T-helper 2 cell (primary cell): ENCODE measurements around the gene KNSTRN.

Experiments used
- DNase-seq, 5 experiments: peaks; one replicate each; pipeline versions ENCODE4 v3.0.0 to v3.0.0-alpha.2; 2012 to 2022

KNSTRN gene

DNA sequence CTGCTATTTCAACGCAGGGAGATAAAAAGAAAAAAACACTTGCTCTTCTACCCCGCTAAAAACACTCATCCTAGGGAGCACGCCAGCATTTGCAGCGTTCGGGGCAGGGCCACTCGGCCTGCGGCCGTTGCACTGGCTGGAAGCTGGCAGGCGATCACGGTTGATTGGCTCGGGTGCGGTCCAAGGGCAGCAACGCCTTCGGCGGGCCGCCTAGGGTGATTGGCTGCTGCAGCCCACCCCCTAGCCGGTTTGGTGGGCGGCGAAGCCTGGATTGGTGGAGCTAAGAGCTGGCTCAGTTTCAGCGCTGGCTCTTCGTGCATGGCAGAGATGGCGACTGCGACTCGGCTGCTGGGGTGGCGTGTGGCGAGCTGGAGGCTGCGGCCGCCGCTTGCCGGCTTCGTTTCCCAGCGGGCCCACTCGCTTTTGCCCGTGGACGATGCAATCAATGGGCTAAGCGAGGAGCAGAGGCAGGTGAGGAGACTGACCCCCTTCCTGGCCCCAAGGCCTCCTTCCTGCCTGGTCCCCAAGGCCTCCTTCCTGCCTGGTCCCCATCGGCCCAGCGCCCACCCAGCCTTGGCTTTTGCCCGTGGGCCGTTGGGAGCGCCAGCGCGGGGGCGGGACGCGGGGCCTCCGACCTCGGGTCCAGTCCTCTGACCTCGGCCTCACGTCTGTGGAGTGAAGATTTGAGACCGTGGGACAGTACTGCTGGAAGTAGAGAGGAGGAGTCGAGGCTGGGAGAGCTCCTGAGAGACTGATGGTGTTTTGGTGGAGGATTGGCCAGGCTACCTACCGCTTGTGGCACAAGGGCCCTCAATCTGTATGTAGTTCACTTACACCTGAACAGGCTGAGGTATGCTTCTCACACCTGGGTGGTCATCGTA is 23.2 kb downstream of the KNSTRN start, which contains the start of gene IVD:
TSS of gene IVD (plus strand) at position 295 of the 881 bp plus-strand sequence. CDS start at position 328, 33 bp downstream.
- DNase-seq: peak; percentile 59 to 95 (median 86)

GRCh38 chr15:40407330-40407990 is 24.9 kb downstream of the KNSTRN start:
- DNase-seq: peak in 1 of 5 experiments; percentile 55

GRCh38 chr15:40409366-40409765 is 26.8 kb downstream of the KNSTRN start:
- DNase-seq: peak in 1 of 5 experiments; percentile 35

GRCh38 chr15:40410476-40410875 is 28.0 kb downstream of the KNSTRN start:
- no peak for DNase-seq

DNA sequence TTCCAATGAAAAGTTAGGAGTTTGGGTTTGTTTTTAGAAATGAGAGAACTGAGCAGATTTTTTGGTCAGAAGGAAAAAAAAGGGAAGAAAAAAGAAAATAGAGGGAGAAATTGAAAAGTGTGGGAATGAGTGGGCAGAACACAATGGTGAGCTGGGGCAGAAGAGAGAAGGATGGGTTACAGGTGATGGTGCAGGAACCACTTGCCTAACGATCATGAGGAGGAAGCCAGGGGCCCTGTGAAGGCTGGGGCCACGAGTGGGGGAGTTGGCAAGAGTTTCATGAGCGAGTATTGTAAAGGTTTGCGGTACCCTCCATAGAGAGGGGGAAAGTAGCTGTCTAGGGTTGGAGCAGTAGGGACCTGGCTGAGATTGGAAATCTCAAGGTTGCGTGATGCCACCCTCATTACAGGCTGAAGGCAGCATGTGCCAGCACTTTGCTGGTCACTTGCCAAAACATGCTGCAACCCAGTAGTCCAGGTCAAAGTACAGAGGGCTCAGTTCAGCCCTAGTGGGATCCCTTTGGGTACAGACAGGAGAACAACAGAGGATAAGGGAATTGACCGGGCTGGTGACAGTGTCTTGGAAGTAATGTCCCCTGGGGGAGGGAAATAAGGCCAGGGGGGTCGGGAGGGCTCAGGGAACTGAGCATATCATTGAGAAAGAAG is 29.7 kb downstream of the KNSTRN start:
- no peak for DNase-seq

DNA sequence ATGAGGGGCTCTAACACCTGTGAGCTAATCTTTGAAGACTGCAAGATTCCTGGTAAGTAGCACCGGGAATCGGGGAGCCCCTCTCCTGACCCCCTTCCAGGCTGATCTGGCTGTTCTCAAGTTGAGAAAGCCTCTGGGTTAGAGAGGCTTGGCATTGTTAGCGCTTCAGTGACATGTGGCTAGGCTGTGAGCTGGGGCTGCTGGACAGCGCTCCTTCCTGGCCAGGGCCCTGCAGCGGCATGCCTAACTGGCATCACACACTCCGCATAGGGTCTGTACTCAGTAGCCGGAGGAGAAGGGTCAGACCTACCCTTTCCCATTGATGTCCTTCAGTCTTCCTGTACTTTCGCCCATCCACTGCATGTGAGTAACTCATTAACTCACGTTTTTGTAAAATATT is 30.5 kb downstream of the KNSTRN start:
- DNase-seq: no peak

GRCh38 chr15:40414816-40415215 is 32.3 kb downstream of the KNSTRN start:
- DNase-seq: no peak

GRCh38 chr15:40415226-40415625 is 32.7 kb downstream of the KNSTRN start:
- no peak for DNase-seq

- no peak for DNase-seq
Observed at GRCh38 chr15:40416056-40416455, 33.5 kb downstream of the KNSTRN start.

DNA sequence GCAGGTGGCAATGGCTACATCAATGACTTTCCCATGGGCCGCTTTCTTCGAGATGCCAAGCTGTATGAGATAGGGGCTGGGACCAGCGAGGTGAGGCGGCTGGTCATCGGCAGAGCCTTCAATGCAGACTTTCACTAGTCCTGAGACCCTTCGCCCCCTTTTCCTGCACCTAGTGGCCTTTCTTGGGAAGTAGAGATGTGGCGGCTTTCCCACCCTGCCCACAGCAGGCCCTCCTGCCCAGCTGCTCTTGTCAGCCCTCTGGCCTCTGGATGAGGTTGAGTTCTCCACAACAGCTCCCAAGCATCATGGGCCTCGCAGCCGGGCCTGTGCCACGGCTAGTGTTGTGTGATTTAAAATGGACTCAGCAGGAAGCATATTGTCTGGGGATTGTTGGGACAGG is 35.6 kb downstream of the KNSTRN start:
- DNase-seq: no peak

DNA sequence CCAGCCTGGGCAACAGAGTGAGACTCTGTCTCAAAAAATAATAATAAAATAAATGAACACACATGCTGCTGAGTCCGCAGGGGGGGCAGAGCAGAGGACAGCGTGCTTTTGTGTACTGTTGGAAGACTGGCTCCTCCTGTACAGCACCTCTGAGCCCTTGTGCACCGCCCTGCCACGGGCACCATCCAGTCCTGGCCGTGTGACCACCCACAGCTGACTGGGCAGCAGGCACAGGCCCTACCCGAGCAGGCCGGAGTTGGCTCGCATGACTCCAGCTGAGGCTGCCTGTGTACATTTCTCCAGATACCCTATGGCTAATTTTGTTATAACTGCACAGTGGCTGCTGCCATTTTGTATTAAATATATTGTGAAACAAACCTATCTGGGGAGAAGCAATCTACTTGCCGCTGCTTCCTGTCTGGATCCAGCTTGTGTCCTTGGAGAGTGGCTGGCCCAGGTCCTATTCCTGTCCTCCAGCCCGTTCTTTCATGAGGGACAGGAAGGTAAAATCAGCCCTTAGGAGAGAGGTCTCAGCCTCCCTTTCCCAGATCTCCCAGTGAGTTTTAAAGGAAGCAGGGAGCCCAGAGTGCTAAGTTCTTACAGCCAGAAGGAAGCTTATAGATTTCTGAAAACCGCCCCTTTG is 37.7 kb downstream of the KNSTRN start:
- no peak for DNase-seq

- no peak for DNase-seq
Observed at GRCh38 chr15:40420793-40421192, 38.3 kb downstream of the KNSTRN start.

- peak; percentile 56 to 74 (median 68) for DNase-seq
Observed at GRCh38 chr15:40421246-40422157, 39.0 kb downstream of the KNSTRN start.

DNA sequence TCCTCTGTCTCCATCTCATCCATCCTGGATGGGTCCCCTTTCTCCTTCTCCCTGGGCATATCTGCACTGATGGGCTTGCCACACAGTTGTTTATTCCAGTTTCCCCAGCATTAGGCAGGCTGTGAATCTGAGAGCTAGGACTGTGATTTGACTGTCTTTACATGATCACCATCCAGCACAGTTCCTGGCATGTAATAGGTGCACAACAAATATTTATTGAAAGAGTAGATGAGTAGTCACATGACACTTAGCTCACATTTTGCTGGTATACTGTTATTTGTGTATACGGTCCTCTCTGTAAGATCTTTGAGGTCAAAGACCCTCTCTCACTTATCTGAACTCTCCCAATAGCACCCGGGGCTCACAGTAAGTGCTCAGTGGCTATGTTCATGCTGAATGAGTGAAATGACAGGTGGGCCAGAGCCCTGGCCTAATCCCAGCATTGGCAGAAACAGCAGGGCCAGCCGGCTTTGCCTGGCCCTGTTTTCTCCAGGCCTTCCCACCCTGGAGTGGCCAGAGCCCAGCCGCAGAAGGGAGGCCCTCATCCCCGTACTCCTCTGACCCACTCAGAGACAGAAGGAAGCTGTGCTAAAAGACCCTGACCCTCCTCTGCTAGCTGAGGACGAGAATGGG is 42.1 kb downstream of the KNSTRN start:
- no peak for DNase-seq

DNA sequence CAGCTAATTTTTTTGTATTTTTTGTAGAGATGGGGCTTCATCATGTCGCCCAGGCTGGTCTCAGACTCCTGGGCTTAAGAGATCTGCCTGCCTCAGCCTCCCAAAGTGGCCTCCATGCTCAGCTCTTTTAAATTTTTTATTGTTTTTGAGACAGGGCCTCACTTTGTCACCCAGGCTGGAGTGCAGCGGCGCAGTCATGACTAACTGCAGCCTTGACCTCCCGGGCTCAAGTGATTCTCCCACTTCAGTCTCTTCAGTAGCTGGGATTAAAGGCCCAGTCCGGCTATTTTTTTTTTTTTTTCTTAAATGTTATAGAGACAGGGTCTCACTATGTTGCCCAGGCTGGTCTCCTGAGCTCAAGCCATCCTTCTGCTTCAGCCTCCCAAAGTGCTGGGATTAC is 43.2 kb downstream of the KNSTRN start:
- DNase-seq: no peak

DNA sequence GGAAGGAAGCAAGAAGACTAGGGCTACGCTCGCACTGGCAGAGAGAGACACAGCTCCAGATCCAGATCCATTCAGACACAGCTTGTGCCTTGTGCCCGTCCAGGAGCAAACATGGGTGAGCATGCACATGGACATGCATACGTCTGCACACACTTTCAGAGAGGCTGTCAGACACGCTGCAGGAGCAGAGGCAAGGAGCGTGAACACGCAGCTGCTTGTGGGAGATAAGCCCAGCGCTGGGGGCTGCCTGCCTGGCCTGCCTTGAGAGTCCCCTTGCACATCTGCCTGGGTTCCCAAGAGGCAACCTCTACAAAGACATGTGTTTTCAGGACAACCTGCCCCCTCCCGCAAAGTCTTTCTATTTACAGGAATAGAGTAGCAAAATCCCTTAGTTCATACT is 44.7 kb downstream of the KNSTRN start:
- DNase-seq: no peak

- DNase-seq: no peak
Observed at GRCh38 chr15:40428185-40428584, 45.7 kb downstream of the KNSTRN start.

GRCh38 chr15:40429068-40429710 is 46.7 kb downstream of the KNSTRN start:
- no peak for DNase-seq

DNA sequence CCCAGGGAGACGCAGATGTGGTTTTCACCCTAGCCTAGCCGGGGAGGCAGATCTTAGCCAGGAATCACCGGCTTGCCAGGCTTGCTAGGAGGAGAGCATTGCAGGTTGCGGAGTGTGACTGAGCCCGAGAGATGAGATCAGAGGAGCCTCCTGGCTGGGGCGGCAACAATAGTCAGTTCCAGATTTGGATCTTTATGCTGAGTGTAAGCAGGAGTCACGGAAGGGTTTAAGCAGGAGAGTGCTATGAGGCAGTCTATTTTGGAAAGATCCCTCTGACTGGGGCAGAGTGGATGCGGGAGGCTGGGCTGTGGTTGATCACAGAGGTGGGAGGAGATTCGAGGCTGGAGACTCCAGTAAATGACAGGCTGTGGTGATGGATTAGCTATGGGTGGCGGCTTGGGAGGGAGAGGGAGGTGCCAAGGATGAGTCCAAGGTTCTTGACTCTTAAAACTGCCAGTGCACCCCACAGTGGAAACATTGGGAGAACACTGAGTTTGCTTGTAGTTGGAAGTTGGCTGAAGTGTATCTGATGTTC is 47.8 kb downstream of the KNSTRN start:
- no peak for DNase-seq

- no peak for DNase-seq
Observed at GRCh38 chr15:40435023-40435709, 52.6 kb downstream of the KNSTRN start.
